Hepatocyte (in vitro differentiated cells): ENCODE data around the gene FAM120A. TPM values are rescaled to one million over a fixed set of nuclear protein-coding genes. Genes with fewer than 3 reads are reported as not detected.
A peak's percentile ranks its signal among the peaks of the same experiment; 100 is the strongest.

Experiments
- DNase-seq: peaks from one replicate; pipeline ENCODE4 v3.0.0-alpha.2; 2016; ENCODE audit warnings: low spot score
- H2AFZ ChIP-seq: fragments of 200-600 bp; sonication (generic); 2 replicates; pipeline ENCODE4 v1.6.0; 2016; ENCODE audit warnings: antibody characterized with exemption, mild to moderate bottlenecking
- H3K27ac ChIP-seq: fragments of 200-600 bp; sonication (generic); 2 replicates; pipeline ENCODE4 v1.5.1; 2016; ENCODE audit warnings: mild to moderate bottlenecking
- H3K27me3 ChIP-seq: fragments of 200-600 bp; sonication (generic); 2 replicates; pipeline ENCODE4 v1.6.1; 2016
- H3K36me3 ChIP-seq: fragments of 200-600 bp; sonication (generic); replicated peaks from 2 replicates; pipeline ENCODE4 v1.5.1; 2016; ENCODE audit warnings: low read depth; ENCODE audit not compliant: insufficient read depth
- H3K4me1 ChIP-seq: fragments of 200-600 bp; sonication (generic); 2 replicates; pipeline ENCODE4 v1.5.1; 2016; ENCODE audit warnings: mild to moderate bottlenecking, moderate library complexity; ENCODE audit not compliant: insufficient read depth
- H3K4me2 ChIP-seq: fragments of 200-600 bp; sonication (generic); 2 replicates; pipeline ENCODE4 v1.6.0; 2016
- H3K4me3 ChIP-seq: fragments of 200-600 bp; sonication (generic); 2 replicates; pipeline ENCODE4 v1.5.1; 2016; ENCODE audit warnings: mild to moderate bottlenecking
- H3K79me2 ChIP-seq: fragments of 200-600 bp; sonication (generic); 2 replicates; pipeline ENCODE4 v1.6.0; 2017; ENCODE audit warnings: mild to moderate bottlenecking
- H3K9me2 ChIP-seq: fragments of 200-600 bp; sonication (generic); replicated peaks from 2 replicates; pipeline ENCODE4 v1.6.0; 2017; ENCODE audit warnings: mild to moderate bottlenecking; ENCODE audit not compliant: insufficient read depth
- H3K9me3 ChIP-seq: fragments of 200-600 bp; sonication (generic); 2 replicates; pipeline ENCODE4 v1.5.1; 2016; ENCODE audit warnings: low read depth, mild to moderate bottlenecking
- H4K20me1 ChIP-seq: fragments of 200-600 bp; sonication (generic); 2 replicates; pipeline ENCODE4 v1.6.0; 2016; ENCODE audit warnings: mild to moderate bottlenecking; ENCODE audit not compliant: insufficient read depth, poor library complexity, severe bottlenecking
- CTCF ChIP-seq: fragments of 200-600 bp; sonication (generic); IDR thresholded peaks from 2 replicates; pipeline ENCODE4 v1.5.1; 2016; ENCODE audit warnings: antibody characterized with exemption, mild to moderate bottlenecking; ENCODE audit not compliant: poor library complexity
- EZH2 ChIP-seq: fragments of 200-600 bp; sonication (generic); IDR thresholded peaks from 2 replicates; pipeline ENCODE4 v1.6.1; 2016; ENCODE audit warnings: antibody characterized with exemption, mild to moderate bottlenecking, borderline replicate concordance
- EZH2phosphoT487 ChIP-seq: fragments of 200-600 bp; sonication (generic); IDR thresholded peaks from one replicate; pipeline ENCODE4 v1.6.1; 2018; ENCODE audit warnings: antibody characterized with exemption, mild to moderate bottlenecking, low read depth, moderate library complexity; ENCODE audit not compliant: unreplicated experiment, severe bottlenecking
- WGBS: methylation state at CpG from one replicate; pipeline ENCODE4 v1.1.6; 2016; ENCODE audit warnings: low lambda C conversion rate; ENCODE audit errors: missing lambda C conversion rate; 5-methylcytosine and 5-hydroxymethylcytosine counted together
- polyA plus RNA-seq: library from polyadenylated mRNA; unstranded; fragments of >200 nt; fragmentation: Nextera tagmentation; extraction: Ambion mirVana; gene quantifications from 2 replicates; pipeline ENCODE4 v1.2.1, GENCODE V29; 2016
- total RNA-seq: library from RNA; depleted of rRNA; stranded (reverse); fragments of >200 nt; gene quantifications from 2 replicates; pipeline ENCODE4 v1.2.3, GENCODE V29; 2014

The FAM120A gene
- total and polyA plus RNA-seq, 2 experiments from 2014 or later, result 16.0 to 49.3 TPM

GRCh38 chr9:93586290-93587057, 135.0 kb downstream of the FAM120A start:
- Histone ChIP-seq H3K79me2 (peaks cover 91% of the 10 kb centered on the region), H3K36me3 (no peaks in the 10 kb centered on the region), H3K27me3 (no peaks in the 10 kb centered on the region), H3K9me3 (no peaks in the 10 kb centered on the region), H3K27ac (no peak overlapping the region), H3K4me1 (peaks cover 27% of the 10 kb centered on the region), H4K20me1 (peaks cover 64% of the 10 kb centered on the region), H3K4me2 (no peak overlapping the region), H3K4me3 (no peak overlapping the region), H3K9me2 (no peaks in the 10 kb centered on the region), H2AFZ (no peak overlapping the region)
- no peak for DNase-seq
- WGBS, result 97% methylated on average over 13 of the region's 13 CpGs
- TF ChIP-seq EZH2, result no peak
- no peak for TF ChIP-seq EZH2phosphoT487
- no peak for TF ChIP-seq CTCF

GRCh38 chr9:93587284-93587650, 135.8 kb downstream of the FAM120A start:
- TF ChIP-seq EZH2phosphoT487 (no peak), EZH2 (no peak), CTCF (no peak)
- peaks cover 63% of the 10 kb centered on the region for H4K20me1 ChIP-seq

GRCh38 chr9:93587651-93588347, 136.3 kb downstream of the FAM120A start:
- H3K36me3 ChIP-seq, result no peaks in the 10 kb centered on the region
- H4K20me1 ChIP-seq, result peaks cover 66% of the 10 kb centered on the region
- TF ChIP-seq EZH2 (no peak), EZH2phosphoT487 (no peak), CTCF (no peak)
- no peak overlapping the region for H3K4me2 ChIP-seq
- 92% methylated on average over 11 of the region's 11 CpGs for WGBS
- H3K4me3 ChIP-seq, result no peak overlapping the region
- peak; percentile 7 for DNase-seq
- no peaks in the 10 kb centered on the region for H3K9me3 ChIP-seq
- H3K27me3 ChIP-seq, result no peaks in the 10 kb centered on the region
- no peak overlapping the region for H3K27ac ChIP-seq
- H3K4me1 ChIP-seq, result peaks cover 16% of the 10 kb centered on the region
- H2AFZ ChIP-seq, result no peak overlapping the region
- H3K9me2 ChIP-seq, result no peaks in the 10 kb centered on the region
- peaks cover 96% of the 10 kb centered on the region for H3K79me2 ChIP-seq

More at GRCh38 chr9:93587284-93587650, 135.8 kb downstream of the FAM120A start:
- Histone ChIP-seq H3K27me3 (no peaks in the 10 kb centered on the region), H3K4me2 (no peak overlapping the region), H3K27ac (no peak overlapping the region), H3K4me1 (peaks cover 19% of the 10 kb centered on the region), H3K9me2 (no peaks in the 10 kb centered on the region), H3K36me3 (no peaks in the 10 kb centered on the region), H3K4me3 (no peak overlapping the region), H3K9me3 (no peaks in the 10 kb centered on the region), H3K79me2 (peaks cover 95% of the 10 kb centered on the region), H2AFZ (no peak overlapping the region)
- DNase-seq, result no peak
- 96% methylated on average over 5 of the region's 7 CpGs for WGBS
